NCI-H526 treated with DMSO at 0.1 percent for 48 hours (cell line): ENCODE data around the gene IL1RAPL1.

Experiments
- DNase-seq: peaks from one replicate; lab custom pipeline; 2025; lab: John Stamatoyannopoulos, UW

Gene IL1RAPL1

DNA sequence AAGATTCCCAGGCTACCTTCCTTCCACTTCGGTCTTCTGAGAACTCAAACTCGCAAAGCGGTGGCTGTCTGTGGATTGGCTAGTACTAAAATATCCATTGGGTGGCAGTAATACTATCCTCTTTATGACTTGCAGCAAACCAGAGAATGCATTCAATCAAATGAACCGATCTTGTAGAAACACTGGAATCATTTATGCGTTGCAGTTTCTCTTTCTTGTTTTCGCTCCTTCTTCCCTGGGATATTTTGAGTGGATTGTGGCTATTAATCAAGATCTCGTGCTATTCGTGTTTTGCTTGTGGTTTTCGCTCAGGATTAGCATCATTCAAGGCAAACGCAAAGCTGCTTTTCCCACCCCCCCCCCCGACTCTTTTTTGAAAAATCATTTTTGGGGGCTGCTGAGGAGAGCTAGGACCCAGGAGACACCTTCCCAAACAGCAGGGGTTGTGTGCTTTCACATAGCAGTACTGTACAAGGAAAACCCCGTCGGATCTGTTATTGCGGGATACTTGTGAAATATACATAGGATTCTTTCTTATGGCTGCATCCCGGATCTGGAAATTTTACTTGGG is at the start of gene IL1RAPL1:
IL1RAPL1 (plus strand) TSS at position 466 of the 571 bp plus-strand sequence.
- peak; percentile 57 for DNase-seq

- DNase-seq = peak; percentile 14
These were observed 44.5 kb upstream of the IL1RAPL1 start for GRCh38 chrX:28542791-28543190.

DNA sequence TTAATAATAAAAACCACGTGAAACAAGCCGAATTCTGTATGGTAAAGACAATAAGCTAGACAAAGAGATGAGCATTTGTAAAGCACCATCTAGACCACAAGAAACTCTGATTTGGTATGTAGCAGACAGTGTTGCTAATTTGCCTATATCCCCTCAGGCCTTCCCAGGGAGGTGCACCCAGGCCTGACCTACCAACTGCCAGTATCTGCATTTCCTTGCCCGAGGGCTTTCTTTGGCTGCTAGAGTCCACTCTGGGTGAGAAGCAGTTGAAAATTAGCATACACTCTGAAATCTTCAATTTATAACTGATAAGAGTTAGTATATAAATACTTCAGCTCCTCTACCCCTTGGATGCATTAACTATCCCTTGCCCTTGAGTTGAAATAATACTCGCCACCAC is 37.4 kb upstream of the IL1RAPL1 start:
- peak; percentile 74 for DNase-seq

DNA sequence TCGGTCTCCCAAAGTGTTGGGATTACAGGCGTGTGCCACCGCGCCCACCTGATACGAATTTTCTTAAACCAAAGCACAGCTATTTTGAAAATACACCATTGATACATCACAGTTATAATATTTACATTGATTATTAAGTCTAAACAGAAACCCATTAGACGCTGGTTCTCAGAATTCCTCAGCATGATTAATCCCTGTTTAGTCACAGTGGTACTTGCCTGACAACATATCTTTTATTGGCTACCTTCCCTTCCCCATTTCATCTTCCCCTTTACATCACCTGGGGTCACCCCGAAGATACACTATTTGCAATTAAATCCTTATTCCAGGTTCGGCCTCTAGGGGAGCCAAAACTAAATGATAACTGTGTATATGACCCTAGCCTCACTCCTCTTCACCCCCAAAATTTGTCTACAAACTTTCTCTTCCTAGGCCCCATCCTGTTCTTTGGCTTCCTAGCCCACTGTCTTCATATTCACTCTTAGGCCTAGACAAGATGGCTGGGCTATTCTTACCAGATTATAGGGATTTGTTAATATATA is 36.8 kb upstream of the IL1RAPL1 start:
- DNase-seq = no peak

DNA sequence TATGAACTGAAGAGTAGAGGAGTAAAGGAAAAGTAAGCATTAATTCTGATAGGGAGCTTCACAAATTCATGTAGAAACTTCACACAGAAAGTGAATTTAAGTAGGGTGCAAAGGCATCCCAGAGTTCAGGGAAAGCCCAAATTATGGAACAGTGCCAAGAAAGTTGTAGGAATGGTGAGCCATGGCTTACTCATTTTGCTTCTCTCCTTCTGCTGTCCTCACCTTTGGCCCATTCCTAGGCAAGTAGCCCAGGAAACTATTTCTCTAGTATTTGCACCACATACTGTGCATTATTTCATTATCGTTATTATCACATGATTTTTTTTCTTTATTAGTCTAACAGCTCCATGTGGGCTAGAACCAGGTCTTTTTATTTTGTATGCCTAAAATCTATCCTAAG is 34.9 kb upstream of the IL1RAPL1 start:
- DNase-seq = no peak

GRCh38 chrX:28552882-28553829 is 34.1 kb upstream of the IL1RAPL1 start:
- no peak for DNase-seq

DNA sequence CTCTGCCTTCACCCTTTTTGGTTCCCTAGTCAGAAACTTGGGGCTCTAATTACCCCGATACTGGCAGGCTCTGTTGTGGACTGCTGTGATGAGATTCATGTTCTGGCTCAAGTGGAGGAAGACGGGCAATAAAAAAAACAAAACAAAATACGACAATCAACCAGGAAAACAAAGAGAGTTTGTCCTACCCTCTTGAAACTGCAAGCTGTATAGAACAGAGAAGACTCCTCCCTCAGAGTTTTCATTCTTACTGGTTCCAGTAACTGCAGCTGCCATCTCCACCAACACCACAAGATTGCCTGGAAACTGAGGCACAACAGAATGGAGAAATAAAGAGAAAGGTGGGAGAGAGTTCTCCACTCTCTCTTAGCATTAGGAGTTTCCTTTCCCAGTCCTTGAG is 11.1 kb upstream of the IL1RAPL1 start:
- no peak for DNase-seq

DNA sequence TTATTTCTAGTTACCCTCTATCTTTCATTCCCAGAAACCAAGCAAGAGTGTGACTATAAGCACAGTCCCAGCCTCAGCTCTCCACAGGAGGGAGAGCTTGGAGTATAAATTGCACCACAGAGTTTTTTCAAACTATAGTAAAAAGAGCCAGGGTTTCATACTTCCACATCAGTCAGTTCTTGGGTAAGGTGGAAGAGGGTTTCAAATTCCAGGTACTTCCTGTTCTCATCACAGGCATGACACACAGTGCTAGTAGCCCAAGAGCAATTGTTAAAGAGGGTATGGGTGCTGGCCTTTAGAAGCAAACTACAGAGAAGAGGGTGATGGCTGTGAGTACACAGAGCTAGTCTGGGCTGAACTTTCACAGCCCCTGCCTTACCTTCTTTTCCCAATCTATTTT is 5.7 kb upstream of the IL1RAPL1 start:
- no peak for DNase-seq

DNA sequence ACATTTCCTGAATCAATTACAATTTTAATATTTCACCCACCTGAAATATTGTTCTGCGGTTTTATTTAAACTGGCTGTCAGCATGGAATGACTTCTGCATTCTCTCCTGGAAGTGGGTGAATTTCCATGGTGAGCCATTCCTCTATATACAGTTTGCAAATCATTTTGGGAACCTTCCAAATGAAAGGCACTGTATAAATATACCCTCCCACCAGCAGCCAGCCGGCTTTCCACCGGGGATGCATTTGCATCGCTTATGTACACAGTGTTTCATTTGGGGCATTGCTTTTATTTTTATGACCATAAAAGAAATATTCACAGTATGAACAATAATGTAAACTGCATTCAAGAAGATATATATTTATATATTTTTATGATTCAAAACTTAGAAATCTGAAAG is 4.7 kb upstream of the IL1RAPL1 start:
- DNase-seq = peak; percentile 91

- DNase-seq = no peak
These were observed 3.2 kb upstream of the IL1RAPL1 start for GRCh38 chrX:28584025-28584424.

DNA sequence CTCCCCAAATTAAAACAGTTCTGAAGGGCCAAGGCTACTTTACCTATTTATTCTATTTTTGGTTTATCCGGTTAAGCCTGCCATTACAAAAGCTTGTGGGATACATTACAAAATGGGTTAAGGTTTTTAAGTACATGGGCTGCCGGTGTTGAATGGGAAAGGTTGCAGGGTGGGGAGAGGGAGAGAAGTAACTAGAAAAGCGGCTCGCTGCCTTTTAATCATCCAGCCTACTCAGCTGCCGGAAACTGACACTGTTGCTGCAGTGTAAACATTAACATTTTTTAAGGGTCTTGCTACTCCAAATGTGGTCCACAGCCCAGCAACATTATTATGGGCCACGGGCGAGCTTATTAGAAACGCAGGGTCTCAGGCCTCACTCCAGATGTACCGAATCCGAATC is 1.5 kb upstream of the IL1RAPL1 start:
- no peak for DNase-seq

DNA sequence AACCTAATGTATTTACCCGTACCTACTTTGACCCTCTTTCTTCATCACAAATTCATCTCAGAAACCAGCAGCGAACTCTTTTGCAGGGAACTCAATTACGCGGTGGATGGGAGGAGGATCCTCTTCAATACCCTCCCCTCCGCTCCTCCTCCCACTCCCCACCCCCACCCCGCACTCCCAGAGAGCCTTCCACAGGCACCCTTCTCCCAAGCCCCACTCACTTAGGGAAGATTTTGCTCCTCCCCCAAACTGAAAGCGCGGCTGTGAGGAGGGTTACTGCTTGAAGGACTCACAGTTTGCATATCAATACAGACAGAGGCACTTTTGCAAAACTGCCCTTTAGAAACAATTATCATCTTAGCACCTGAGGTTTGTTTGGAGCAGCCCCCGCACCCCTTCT is 960 bp upstream of the IL1RAPL1 start:
- no peak for DNase-seq

DNA sequence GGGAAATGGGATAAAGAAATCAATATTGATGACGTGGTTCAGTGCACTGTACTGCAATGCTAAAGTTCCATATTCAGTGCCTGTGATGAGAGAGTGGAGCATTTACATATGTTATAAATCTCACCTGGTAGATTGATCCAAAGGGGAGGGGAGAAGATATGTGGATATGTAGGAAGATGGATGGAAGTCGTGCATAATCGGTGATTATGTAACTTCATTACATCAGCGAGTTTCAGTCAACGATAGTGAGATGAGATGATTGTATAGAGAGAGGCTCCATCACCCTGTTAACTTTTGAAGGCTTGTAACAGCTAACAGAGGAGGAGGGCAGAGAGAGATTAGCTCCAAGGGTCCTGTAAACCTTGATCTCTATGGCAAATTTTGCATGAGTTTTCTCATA is 1.8 kb downstream of the IL1RAPL1 start:
- DNase-seq = no peak

DNA sequence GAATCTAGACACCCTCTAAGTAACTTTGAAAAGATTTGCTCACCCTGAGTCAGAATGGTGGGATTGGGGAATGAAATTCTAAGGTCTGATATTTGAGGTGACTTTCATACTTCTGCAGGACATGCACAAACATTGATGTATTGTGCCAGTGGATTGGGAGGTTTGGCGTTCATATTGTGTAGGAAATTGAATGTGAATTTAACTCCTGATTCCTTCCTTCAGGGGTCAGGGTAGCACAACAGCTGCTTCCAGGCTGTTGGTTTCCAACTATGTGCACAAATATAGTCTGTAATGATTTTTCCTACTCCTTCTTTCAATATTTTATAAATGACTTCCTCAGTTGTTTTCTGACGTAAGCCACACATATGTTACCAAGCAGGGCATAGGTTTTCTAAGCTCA is 3.1 kb downstream of the IL1RAPL1 start:
- no peak for DNase-seq

DNA sequence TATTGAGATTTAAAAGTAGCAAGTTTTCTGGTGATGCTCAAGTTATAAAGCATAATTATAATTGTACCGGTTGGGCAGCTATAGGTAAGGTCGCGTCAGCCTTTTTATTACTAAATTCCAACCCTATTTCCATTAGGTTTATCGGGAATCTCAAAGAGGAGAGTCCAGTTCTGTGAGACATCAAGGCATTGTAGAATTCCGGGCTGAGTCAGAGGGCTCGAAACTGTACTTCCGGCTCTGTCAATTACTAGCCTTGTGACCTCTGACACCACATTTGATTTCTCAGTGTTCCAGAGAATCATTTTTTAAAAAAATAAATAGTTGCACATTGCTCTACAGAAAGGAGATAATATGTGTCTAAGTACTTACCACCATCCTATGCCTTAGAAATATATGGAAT is 4.3 kb downstream of the IL1RAPL1 start:
- DNase-seq = no peak

- DNase-seq = no peak
These were observed 8.1 kb downstream of the IL1RAPL1 start for GRCh38 chrX:28595346-28595745.

DNA sequence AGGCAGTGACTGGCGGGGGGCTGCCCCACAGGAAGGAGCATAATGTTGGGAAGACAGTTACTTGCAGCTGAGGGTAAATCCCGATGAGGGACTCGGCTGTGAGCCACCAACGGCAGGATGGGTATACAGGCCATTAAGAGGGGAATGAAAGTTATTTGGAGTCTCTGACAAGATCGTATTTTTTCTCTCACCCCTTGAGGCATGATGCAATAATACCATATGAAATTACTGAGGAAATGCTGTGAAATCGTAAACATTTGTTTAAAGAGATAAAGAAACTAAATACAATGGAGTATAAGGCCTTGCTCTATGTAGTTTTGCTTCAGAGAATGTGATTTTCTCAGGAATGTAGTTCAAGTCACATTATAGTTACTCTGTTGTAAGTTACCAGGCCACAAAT is 12.7 kb downstream of the IL1RAPL1 start:
- DNase-seq = no peak

DNA sequence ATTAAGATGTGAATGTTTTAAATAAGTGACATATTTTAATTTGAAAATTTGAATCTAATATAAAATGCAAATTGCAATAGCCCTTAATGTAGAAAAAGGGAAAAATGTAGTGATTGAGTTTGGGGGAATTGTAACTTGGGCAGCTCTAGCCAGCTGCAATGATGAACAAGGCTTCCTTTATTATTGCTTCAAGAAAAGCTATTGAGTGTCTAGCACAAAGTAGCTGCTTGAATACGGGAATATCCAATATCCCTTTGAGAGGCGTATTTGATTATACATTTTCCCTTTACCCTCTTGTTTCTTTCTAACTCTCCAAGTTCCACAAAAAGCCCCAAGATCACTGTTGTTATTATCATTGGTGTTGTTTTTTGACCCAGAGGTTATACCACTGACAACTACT is 21.8 kb downstream of the IL1RAPL1 start:
- no peak for DNase-seq

DNA sequence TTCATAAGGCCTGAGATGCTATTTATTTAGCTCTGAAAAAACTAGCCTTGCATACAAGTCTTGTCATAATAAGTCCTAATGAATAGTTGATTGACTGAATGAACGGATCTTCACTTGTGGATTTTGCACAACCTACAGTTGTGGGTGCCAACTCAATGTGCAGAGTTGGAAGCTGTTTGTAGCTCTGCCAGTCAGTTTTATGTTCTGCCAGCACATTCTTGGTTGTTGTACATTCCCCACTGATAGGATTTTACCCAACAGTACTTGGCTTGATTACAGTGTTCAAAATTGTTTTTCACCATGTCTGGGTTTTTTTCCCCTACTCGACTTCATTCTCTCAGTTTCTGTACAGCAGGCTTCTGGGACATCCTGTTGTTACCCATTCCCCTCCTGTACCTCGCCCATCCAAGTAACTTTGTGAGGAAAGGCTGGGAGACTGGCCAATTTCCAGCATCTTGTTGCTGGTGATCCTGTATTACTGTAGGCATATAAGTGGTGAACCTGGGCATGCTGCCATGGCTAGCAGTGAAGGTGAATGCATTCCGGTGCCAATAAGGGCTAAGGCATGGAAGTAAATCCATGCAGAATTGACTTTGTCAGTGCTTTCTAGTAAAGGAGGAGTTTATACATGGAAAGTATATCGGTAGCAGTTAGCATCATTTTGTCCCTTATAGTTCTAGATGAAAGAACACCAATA is 22.8 kb downstream of the IL1RAPL1 start:
- DNase-seq = no peak

DNA sequence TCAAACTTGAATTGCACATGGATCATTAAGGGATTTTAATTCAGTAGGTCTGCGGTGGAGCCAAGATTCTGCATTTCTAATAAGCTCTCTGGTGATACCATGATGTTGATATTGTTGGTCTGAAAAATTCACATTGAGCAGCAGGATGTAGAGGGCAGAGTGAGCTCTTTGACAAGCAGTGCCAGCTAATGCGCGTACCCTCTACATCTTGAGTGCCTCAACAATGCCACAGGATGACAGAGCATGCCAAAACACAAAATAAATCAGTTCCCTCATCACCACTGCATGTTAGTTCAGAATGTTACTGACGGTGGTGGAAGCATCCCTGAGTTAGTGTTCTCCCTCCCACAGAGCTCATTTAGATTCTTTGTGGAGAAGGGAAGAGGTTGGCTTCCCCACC is 23.5 kb downstream of the IL1RAPL1 start:
- no peak for DNase-seq

DNA sequence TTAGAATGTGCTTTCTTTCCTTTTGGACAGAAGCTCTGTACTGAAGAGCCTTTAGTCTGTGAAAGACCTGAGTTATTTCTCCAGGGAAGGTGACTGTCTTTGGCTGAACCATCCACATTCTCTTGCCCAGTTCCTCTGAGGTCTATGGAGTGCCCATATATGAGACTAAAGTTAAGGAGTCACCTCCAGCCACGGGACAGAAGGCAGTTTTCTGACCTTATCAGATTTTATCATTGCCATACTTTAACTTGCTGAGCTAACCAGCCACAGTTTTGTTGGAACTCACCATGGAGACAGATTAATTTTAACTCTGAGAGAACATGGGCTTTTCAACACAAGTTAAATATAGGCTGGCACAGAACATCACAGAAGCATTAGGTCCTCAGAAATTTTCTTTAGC is 26.3 kb downstream of the IL1RAPL1 start:
- DNase-seq = no peak

- no peak for DNase-seq
These were observed 38.0 kb downstream of the IL1RAPL1 start for GRCh38 chrX:28625223-28625622.

DNA sequence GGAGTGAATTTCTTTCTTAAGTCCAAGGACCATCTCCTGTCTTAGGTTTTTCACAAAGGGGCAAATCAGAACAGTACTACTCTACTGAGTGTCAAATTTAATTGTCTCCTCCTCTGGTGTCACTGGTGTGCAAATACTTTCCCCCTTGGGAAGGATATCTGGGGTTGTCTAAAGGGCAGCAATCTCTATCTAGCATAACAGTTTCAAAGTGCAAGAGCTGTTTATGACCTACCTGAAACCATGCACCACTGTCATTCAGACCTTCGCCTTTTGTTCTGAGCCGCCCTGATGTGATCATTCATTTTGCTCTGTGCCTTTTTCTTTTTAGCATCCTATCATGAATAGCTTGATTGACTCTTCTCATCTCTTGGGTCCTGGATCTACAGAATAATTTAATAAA is 39.3 kb downstream of the IL1RAPL1 start:
- no peak for DNase-seq
